SJSA1 (cell line): ENCODE results near the gene AMBP. TPM values are rescaled to one million over a fixed set of nuclear protein-coding genes. Genes with fewer than 3 reads are reported as not detected.
A peak's percentile ranks its signal among the peaks of the same experiment; 100 is the strongest.

ENCODE experiments used
- DNase-seq, 2 experiments: peaks; one replicate each; pipeline ENCODE4 v3.0.0-alpha.2; 2015 to 2020; ENCODE audit warnings: low spot score in 2 of 2, low read depth in 1 of 2
- H3K27ac ChIP-seq: fragments of 250-450 bp; sonication (Bioruptor Pico); 2 replicates; pipeline ENCODE4 v1.5.1; 2020; ENCODE audit warnings: mild to moderate bottlenecking, moderate library complexity
- H3K27me3 ChIP-seq: fragments of 250-450 bp; sonication (Bioruptor Pico); replicated peaks from 2 replicates; pipeline ENCODE4 v1.5.1; 2020; ENCODE audit warnings: mild to moderate bottlenecking, moderate library complexity
- H3K36me3 ChIP-seq: fragments of 250-450 bp; sonication (Bioruptor Pico); 2 replicates; pipeline ENCODE4 v1.5.1; 2020; ENCODE audit warnings: mild to moderate bottlenecking
- H3K4me1 ChIP-seq: fragments of 250-450 bp; sonication (Bioruptor Pico); replicated peaks from 2 replicates; pipeline ENCODE4 v1.6.1; 2021; ENCODE audit warnings: mild to moderate bottlenecking
- H3K4me3 ChIP-seq: fragments of 250-450 bp; sonication (Bioruptor Pico); 2 replicates; pipeline ENCODE4 v1.5.1; 2020; ENCODE audit warnings: mild to moderate bottlenecking
- H3K9me3 ChIP-seq: fragments of 250-450 bp; sonication (Bioruptor Pico); replicated peaks from 2 replicates; pipeline ENCODE4 v1.5.1; 2020; ENCODE audit warnings: mild to moderate bottlenecking
- total RNA-seq: library from RNA; depleted of rRNA; stranded (reverse); fragments of >200 nt; shearing (Covaris generic); gene quantifications from 2 replicates; pipeline ENCODE4 v1.2.3, GENCODE V29; 2014

The AMBP gene
- total RNA-seq, 1 experiment from 2014 or later = 0.37 TPM

GRCh38 chr9:114035845-114036801 lies 42.0 kb downstream of the AMBP start:
- H3K4me3 ChIP-seq = no peak overlapping the region
- no peaks in the 10 kb centered on the region for H3K9me3 ChIP-seq
- peaks cover 41% of the 10 kb centered on the region for H3K36me3 ChIP-seq
- DNase-seq = peak in 1 of 2 experiments; percentile 29
- no peaks in the 10 kb centered on the region for H3K27me3 ChIP-seq
- H3K4me1 ChIP-seq = no peaks in the 10 kb centered on the region
- H3K27ac ChIP-seq = no peak overlapping the region

- Histone ChIP-seq H3K9me3 (no peaks in the 10 kb centered on the region), H3K4me1 (no peaks in the 10 kb centered on the region), H3K27ac (no peak overlapping the region), H3K27me3 (no peaks in the 10 kb centered on the region), H3K36me3 (peaks cover 41% of the 10 kb centered on the region), H3K4me3 (no peak overlapping the region)
- DNase-seq = peak in 1 of 2 experiments; percentile 28
These were observed 42.8 kb downstream of the AMBP start for GRCh38 chr9:114035221-114035844.

GRCh38 chr9:114034661-114035062 lies 43.4 kb downstream of the AMBP start:
- H3K27ac ChIP-seq = no peak overlapping the region
- no peaks in the 10 kb centered on the region for H3K27me3 ChIP-seq
- peak in 1 of 2 experiments; percentile 14 for DNase-seq
- H3K4me3 ChIP-seq = no peak overlapping the region
- H3K36me3 ChIP-seq = peaks cover 37% of the 10 kb centered on the region
- no peaks in the 10 kb centered on the region for H3K9me3 ChIP-seq
- H3K4me1 ChIP-seq = no peaks in the 10 kb centered on the region

GRCh38 chr9:114034196-114034595 lies 43.9 kb downstream of the AMBP start:
- H3K9me3 ChIP-seq = no peaks in the 10 kb centered on the region
- H3K4me3 ChIP-seq = no peak overlapping the region
- DNase-seq = peak in 1 of 2 experiments; percentile 17
- H3K27ac ChIP-seq = no peak overlapping the region
- no peaks in the 10 kb centered on the region for H3K27me3 ChIP-seq
- H3K36me3 ChIP-seq = peaks cover 34% of the 10 kb centered on the region
- H3K4me1 ChIP-seq = no peaks in the 10 kb centered on the region

- Histone ChIP-seq H3K27ac (no peak overlapping the region), H3K36me3 (peaks cover 34% of the 10 kb centered on the region), H3K4me1 (no peaks in the 10 kb centered on the region), H3K27me3 (no peaks in the 10 kb centered on the region), H3K4me3 (no peak overlapping the region), H3K9me3 (no peaks in the 10 kb centered on the region)
- peak; percentile 4 to 41 for DNase-seq
These were observed 44.5 kb downstream of the AMBP start for GRCh38 chr9:114033397-114034103.

GRCh38 chr9:114031948-114032840 lies 45.9 kb downstream of the AMBP start:
- H3K27me3 ChIP-seq = no peaks in the 10 kb centered on the region
- no peaks in the 10 kb centered on the region for H3K9me3 ChIP-seq
- no peak overlapping the region for H3K4me3 ChIP-seq
- no peak for DNase-seq
- no peaks in the 10 kb centered on the region for H3K4me1 ChIP-seq
- peaks cover 30% of the 10 kb centered on the region for H3K36me3 ChIP-seq
- no peak overlapping the region for H3K27ac ChIP-seq

GRCh38 chr9:114031037-114031630 lies 47.0 kb downstream of the AMBP start:
- peaks cover 20% of the 10 kb centered on the region for H3K36me3 ChIP-seq
- no peak overlapping the region for H3K27ac ChIP-seq
- H3K9me3 ChIP-seq = no peaks in the 10 kb centered on the region
- peak in 1 of 2 experiments; percentile 26 for DNase-seq
- no peak overlapping the region for H3K4me3 ChIP-seq
- H3K4me1 ChIP-seq = no peaks in the 10 kb centered on the region
- H3K27me3 ChIP-seq = no peaks in the 10 kb centered on the region

GRCh38 chr9:114030364-114030763 lies 47.7 kb downstream of the AMBP start:
- H3K36me3 ChIP-seq = peaks cover 16% of the 10 kb centered on the region
- DNase-seq = peak in 1 of 2 experiments; percentile 31

GRCh38 chr9:114029311-114030170 lies 48.6 kb downstream of the AMBP start:
- DNase-seq = peak in 1 of 2 experiments; percentile 16
- H3K27ac ChIP-seq = no peak overlapping the region
- H3K4me3 ChIP-seq = no peak overlapping the region
- no peaks in the 10 kb centered on the region for H3K9me3 ChIP-seq
- peaks cover 18% of the 10 kb centered on the region for H3K36me3 ChIP-seq
- H3K4me1 ChIP-seq = no peaks in the 10 kb centered on the region
- H3K27me3 ChIP-seq = no peaks in the 10 kb centered on the region

More at GRCh38 chr9:114030364-114030763, 47.7 kb downstream of the AMBP start:
- Histone ChIP-seq H3K27me3 (no peaks in the 10 kb centered on the region), H3K4me3 (no peak overlapping the region), H3K4me1 (no peaks in the 10 kb centered on the region), H3K27ac (no peak overlapping the region), H3K9me3 (no peaks in the 10 kb centered on the region)

GRCh38 chr9:114028646-114029045 lies 49.5 kb downstream of the AMBP start:
- peaks cover 16% of the 10 kb centered on the region for H3K36me3 ChIP-seq
- H3K4me1 ChIP-seq = no peaks in the 10 kb centered on the region
- no peaks in the 10 kb centered on the region for H3K27me3 ChIP-seq
- H3K4me3 ChIP-seq = no peak overlapping the region
- H3K27ac ChIP-seq = no peak overlapping the region
- H3K9me3 ChIP-seq = no peaks in the 10 kb centered on the region
- no peak for DNase-seq

- H3K36me3 ChIP-seq = peaks cover 10% of the 10 kb centered on the region
- no peak overlapping the region for H3K27ac ChIP-seq
- no peaks in the 10 kb centered on the region for H3K27me3 ChIP-seq
- peak in 1 of 2 experiments; percentile 14 for DNase-seq
- no peak overlapping the region for H3K4me3 ChIP-seq
- no peaks in the 10 kb centered on the region for H3K9me3 ChIP-seq
- no peaks in the 10 kb centered on the region for H3K4me1 ChIP-seq
These were observed 50.1 kb downstream of the AMBP start for GRCh38 chr9:114027863-114028465.
